ENCODE measurements around the gene WWOX.

The WWOX gene

DNA sequence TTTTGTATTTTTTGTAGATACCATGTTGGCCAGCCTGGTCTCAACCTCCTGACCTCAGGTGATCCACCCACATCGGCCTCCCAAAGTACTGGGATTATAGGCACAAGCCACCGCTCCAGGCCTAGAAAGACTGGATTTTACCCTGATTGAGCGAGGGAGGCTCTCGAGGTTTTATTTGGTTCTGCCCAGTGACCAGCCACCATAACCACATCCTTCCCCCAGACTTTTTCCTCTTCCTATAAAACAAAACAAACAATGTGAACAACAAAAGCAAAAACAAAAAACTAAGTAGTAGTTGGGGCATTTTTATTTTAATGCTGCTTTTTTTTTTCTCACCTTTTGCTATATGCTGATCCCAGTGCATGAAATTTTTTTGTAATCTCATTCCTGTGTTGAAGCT is 991.5 kb downstream of the WWOX start:
- H3K4me3 ChIP-seq (ENCODE audit: low read depth, low read length) = no peak overlapping the region
- TF ChIP-seq, protein P1, sequence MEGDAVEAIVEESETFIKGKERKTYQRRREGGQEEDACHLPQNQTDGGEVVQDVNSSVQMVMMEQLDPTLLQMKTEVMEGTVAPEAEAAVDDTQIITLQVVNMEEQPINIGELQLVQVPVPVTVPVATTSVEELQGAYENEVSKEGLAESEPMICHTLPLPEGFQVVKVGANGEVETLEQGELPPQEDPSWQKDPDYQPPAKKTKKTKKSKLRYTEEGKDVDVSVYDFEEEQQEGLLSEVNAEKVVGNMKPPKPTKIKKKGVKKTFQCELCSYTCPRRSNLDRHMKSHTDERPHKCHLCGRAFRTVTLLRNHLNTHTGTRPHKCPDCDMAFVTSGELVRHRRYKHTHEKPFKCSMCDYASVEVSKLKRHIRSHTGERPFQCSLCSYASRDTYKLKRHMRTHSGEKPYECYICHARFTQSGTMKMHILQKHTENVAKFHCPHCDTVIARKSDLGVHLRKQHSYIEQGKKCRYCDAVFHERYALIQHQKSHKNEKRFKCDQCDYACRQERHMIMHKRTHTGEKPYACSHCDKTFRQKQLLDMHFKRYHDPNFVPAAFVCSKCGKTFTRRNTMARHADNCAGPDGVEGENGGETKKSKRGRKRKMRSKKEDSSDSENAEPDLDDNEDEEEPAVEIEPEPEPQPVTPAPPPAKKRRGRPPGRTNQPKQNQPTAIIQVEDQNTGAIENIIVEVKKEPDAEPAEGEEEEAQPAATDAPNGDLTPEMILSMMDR (IDR thresholded peaks at IDR 0.05; ENCODE audit: control insufficient read depth, extremely low read depth, insufficient read depth) = no peak
- no peak for DNase-seq (ENCODE audit: low read depth)

DNA sequence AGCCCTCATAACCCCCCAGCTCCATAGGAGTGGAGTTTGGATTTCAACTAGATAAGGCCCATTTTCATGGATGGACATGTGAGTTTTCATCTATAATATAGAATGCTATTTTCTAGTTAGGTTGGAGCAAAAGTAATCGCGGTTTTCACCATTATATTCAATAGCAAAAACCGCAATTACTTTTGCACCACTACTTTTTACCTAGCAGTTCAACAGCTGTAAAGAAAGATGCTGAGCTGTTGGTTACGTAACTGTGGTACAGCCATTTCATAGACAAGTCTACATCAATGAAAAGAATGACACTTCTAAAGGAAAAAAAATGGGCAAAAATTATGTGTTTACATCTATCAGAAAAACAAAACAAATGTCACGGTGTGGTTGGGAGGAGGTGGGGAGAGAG is 993.4 kb downstream of the WWOX start:
- no peak overlapping the region for H3K4me3 ChIP-seq (ENCODE audit: low read depth, low read length)
- TF ChIP-seq, protein P1 (IDR thresholded peaks at IDR 0.05; ENCODE audit: control insufficient read depth, extremely low read depth, insufficient read depth) = no peak
- DNase-seq (ENCODE audit: low read depth) = no peak

DNA sequence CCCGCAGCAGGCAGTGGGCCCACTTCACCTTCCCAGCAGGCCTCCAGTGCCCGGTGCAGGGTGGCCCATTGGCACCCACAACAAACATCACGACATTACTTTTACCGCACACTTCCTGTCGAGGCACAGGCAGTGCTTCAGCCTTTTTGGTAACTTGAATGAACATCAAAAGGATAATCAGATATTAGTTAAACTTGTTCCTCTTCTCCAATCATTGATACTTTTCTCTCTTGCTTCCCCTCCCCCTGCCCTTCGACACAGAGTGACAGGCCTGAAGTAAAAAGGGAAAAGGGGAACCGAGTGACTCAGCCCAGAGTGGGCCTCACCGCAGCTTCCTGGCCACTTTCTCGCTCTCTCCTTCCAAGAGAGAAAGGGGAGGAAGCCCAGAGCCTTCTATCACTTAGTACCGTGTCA is 994.1 kb downstream of the WWOX start:
- DNase-seq (ENCODE audit: low read depth) = no peak
- no peak overlapping the region for H3K4me3 ChIP-seq (ENCODE audit: low read depth, low read length)

GRCh38 chr16:79096246-79096645 is 996.8 kb downstream of the WWOX start:
- H3K4me3 ChIP-seq (ENCODE audit: low read depth, low read length) = no peak overlapping the region
- TF ChIP-seq, protein P1 (IDR thresholded peaks at IDR 0.05; ENCODE audit: control insufficient read depth, extremely low read depth, insufficient read depth) = no peak
- no peak for DNase-seq (ENCODE audit: low read depth)

More for the DNA sequence above, 994.1 kb downstream of the WWOX start:
- TF ChIP-seq, protein P1 (IDR thresholded peaks at IDR 0.05; ENCODE audit: control insufficient read depth, extremely low read depth, insufficient read depth) = no peak

- H3K4me3 ChIP-seq (ENCODE audit: low read depth, low read length) = no peak overlapping the region
- DNase-seq (ENCODE audit: low read depth) = no peak
- TF ChIP-seq, protein P1 (IDR thresholded peaks at IDR 0.05; ENCODE audit: control insufficient read depth, extremely low read depth, insufficient read depth) = no peak
Measured at GRCh38 chr16:79097166-79097565, 997.7 kb downstream of the WWOX start.

GRCh38 chr16:79097771-79098170 is 998.3 kb downstream of the WWOX start:
- TF ChIP-seq, protein P1 (IDR thresholded peaks at IDR 0.05; ENCODE audit: control insufficient read depth, extremely low read depth, insufficient read depth) = no peak
- DNase-seq (ENCODE audit: low read depth) = no peak
- H3K4me3 ChIP-seq (ENCODE audit: low read depth, low read length) = no peak overlapping the region

DNA sequence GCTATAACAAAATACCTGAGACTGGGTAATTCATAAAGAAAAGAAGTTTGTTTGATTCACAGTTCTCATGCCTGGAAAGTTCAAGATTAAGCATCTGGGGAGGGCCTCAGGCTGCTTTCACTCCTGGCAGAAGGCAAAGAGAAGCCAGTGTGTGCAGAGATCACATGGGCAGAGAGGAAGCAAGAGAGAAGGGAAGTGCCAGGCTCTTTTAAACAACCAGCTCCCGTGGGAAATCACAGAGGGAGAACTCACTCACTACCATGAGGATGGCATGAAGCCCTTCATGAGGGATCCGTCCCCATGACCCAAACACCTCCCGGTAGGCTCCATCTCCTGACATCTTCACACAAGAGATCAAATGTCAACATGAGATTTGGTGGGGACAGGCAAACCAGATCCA is 999.5 kb downstream of the WWOX start:
- H3K4me3 ChIP-seq (ENCODE audit: low read depth, low read length) = no peak overlapping the region
- TF ChIP-seq, protein P1 (IDR thresholded peaks at IDR 0.05; ENCODE audit: control insufficient read depth, extremely low read depth, insufficient read depth) = no peak
- no peak for DNase-seq (ENCODE audit: low read depth)

Measured in LNCaP clone FGC (cell line).